ENCODE measurements around the gene MS4A10.
A peak's percentile ranks its signal among the peaks of the same experiment; 100 is the strongest.
"Not testable (repeated sequence)": the region's sequence is repeated elsewhere in the genome, so short reads cannot be mapped to it uniquely, and the experiment has no call there.

Gene MS4A10

DNA sequence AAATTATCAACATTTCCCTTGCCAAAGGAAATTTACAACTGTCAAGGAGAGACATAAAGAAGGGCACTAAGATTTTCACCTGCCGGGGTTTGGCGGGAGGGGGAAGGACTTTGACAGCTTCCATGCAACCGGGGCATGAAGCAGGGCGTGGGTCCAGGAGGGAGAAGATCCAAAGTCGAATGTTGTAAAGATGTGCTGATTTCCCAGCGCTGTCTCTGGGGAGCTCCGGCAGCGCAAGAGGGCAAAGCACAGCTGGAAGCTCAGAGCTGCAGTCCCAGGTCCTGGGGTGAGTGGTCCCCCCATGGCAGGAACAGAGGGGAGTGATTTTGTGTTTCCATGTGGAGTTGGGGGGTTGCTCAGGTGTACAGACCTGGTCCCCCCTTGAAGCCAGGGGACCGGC lies at the start of gene MS4A10:
Gene MS4A10, plus strand, starts transcription at position 198 of the 400 bp plus-strand sequence. CDS start 5,003 bp downstream, outside the sequence.
- DNase-seq = no peak

DNA sequence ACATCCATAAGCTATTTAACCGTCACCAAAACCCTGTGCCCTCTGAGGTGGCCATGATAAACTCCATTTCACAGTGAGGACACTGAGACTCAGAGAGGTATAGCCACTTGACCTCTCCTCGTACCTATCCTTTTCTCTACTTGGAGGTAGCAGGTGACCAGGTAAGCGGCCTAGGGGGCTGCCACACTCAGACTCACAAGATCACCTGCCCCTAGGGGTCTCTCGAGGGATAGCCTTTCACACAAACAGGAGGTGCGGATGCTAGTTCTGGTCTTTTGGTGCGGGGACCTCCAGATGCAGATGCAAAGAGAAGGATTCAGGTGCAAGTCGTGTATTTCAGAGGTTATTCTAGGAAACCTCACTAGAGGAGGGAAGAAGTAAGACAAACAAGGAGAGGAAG lies 46.0 kb upstream of the MS4A10 start:
- no peak for DNase-seq

DNA sequence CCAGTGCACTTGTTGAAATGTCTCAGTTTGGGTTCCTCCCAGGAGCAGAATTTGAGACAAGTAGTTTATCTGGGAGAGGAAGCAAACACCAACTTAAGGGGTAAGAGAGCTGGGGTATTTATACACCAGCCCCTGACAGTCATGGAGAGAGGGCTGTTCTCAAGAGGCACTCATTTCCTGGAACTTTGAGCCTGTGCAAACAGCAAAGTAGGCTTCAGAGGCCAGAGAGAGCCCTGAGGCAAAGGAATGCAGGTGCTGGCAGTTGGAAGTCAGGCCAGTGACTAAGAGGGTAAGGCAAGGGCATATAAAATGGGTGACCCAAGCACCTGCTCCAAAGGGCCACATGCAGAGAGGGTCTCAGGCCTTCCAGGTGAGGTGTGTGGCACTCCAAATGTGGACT lies 44.6 kb upstream of the MS4A10 start:
- DNase-seq = no peak

DNA sequence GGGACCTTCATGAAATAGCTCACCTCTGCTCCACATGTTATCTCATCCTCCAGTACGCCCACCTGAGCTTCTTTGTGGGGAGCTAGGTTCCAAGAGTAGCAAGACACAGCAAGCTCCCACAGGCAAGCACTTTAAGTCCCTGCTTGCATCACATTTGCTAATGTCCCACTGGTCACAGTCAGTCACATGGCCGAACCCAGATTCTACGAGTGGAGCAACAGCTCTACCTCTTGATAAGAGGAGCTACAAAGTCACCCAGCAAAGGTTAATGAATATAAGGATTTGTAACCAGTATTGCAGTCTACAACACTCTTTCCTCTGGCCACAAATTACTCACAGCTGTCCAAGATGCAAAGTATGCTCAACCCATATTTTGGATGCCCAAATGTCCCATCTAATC lies 43.7 kb upstream of the MS4A10 start:
- DNase-seq = no peak

DNA sequence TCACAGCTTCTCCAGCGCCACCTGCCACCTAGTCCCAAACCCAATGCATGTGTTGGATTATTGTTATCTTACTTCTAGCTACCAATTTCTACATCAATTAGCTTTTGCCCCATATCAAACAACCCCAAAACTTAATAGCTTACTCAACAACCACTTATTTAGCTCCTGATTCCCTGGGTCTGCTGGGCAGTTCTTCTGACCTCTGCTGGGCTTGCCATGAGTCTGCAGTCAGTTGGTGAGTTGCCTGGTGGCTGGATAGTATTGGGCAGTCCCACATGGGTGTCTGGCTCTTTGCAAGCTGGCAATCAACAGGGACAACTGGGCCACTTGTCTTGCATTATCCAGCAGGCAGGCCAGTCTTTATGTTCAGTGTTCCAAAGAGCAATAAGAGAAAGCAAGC lies 42.1 kb upstream of the MS4A10 start:
- no peak for DNase-seq

DNA sequence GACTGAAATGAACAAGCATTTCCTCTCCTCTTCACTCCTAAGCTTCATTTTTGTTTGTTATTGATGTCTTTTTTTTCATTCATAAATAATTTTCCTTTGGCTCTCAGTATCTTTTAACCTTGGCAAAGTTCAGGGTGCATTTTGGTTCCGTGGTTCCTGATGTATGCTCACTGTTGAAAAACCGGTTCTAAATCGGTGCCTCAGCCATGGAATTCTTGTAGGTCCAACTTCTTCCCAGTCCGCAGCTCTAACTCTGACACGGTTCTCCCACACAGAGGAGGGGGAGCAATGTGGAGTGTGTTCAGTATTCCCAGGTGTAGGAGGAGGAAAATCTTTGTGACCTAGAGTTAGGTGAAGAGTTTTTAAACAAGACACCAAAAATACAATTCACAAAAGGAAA lies 41.0 kb upstream of the MS4A10 start:
- no peak for DNase-seq

DNA sequence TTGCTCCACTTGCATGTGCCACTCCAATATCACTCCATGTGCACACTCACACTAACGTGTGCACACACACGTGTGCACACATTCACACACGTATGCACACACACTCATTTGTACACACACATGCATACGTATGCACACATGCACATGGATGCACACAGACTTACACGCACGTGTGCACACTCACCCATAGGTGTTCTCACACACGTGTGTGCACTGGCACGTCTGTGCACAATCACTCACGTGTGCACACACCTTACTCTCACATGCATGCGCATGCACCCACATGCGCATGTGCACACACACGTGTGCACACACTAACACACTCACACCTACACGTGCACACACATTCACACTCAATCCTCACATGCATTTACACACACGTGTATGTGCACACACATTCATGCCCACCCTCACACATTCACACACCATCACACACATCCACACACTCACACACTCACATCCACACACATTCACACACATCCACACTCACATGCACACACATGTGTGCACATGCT lies 37.7 kb upstream of the MS4A10 start:
- DNase-seq = no peak

DNA sequence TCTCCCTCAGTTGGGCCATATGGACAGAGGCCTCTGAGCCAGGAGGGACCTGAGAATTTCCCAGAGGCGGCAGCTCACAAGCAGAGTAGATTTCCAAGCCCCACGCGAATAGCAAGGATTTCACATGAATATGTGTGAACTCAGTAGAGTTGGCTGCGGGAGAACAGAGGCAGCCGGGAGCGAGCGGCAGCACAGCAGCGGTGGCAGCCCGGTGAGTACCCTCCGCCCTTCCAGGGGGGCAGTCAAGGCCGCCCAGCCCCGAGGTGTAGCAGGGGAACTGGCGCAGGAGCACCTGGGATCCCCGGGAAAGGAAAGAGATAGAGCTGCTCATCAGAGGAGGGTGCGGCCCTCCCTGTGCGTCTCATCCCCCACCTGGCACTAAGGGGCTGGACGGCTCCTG lies 36.9 kb upstream of the MS4A10 start:
- DNase-seq = no peak

DNA sequence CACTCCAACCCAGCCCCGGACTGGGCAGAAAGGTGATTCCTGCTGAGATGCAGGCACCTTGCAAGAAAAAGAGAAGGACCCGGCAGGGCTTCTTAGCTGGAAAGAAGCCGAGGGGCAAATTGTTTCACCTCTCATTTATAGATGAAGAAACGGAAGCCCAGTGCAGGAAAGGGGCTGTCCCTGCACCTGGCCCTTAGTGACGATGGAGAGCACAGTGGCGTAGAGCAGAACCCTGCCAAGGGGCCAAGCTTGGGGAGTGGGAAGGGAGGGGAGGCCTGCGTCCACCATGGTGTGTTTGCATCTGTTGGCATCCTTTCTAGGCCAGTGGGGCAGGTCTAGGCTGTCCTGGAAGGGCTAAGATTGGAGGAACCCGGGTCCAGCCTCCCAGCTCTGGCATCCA lies 36.3 kb upstream of the MS4A10 start:
- no peak for DNase-seq

DNA sequence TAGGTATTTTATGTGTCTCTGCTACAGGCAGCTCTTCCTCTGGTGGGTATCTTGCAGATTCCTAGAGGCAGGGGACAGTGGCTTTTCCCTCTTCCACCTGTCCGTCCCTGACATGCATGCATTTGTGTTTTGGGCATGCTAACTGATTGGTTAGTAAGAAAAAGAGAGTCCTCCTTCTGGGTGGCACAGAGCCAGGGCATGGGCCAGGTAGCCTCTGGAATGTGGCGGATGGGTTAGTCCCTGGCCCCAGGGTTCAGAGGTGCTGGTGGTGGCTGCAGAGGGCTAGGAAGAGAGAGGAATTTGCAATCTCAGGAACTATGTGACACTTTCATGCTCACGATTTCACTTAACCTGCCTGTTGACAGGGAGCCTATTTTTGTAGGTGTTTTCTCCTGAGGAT lies 34.2 kb upstream of the MS4A10 start:
- DNase-seq = no peak

DNA sequence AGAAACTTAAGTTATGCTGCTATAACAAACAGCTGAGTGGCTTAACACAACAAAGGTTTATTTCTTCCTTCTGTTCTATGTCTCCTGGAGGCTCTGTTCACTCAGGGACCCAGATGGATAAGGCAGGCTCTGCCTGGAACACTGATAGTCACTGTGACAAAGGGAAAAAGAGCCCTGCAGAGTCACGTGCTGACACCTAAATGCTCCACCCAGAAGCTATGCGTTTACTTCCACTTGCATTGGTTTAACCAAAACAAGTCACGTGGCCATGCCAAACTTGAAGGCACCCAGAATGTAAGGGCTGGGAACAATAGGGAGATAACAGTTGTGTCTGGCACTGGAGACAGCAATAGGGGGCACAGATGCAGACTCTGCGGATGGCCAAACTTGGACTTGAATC lies 31.8 kb upstream of the MS4A10 start:
- DNase-seq = no peak

DNA sequence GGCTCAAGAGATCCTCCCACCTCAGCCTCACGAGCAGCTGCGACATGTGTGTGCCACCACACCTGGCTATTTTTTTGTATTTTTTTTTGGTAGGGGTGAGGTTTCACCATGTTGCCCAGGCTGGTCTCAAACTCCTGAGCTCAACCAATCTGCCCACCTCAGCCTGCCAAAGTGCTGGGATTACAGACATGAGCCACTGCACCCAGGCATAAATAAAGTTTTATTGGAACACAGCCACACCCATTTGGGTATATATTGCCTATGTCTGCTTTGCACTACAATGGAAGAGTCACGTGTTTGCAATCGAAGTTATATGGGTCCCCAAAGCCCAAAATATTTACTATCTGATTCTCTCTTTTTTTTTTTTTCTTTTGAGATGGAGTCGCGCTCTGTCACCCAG lies 30.2 kb upstream of the MS4A10 start:
- no peak for DNase-seq

DNA sequence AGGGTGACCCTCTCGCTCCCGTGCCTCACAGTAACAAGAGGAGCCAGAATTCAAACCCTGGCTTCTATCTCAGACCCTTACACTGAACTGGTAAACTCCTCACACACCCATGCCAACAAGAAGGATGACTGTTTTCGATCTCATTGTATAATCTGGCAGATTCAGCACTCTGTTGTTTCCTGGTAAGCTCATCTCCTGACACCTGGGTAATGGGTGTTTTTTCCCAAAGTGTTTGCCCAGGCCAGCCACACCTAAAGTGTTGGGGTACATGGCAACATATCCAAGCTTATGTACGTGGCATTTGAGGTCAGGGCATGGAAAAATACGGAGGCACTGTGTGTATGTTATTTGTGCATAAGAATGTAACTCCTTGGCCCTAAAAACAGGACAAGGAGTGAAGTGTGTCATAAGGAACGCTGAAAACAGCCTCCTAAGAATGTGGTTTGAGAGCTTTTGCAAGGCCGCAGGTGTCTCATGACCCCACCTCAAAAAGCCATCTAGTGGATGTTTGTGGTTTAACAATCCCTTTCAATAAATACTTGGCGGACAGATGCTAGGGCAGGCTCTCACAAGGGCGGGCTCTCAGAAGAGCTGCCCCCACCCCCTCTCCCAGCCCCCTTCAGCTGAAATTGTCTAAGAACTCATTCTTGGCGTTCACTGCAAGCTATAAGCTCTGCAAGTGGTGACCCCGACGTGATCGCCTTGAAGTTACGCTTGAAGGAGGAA lies 28.7 kb upstream of the MS4A10 start, which contains the start of gene MS4A15:
Gene MS4A15, plus strand, starts transcription at position 561 of the 726 bp plus-strand sequence. CDS start 6,867 bp downstream, outside the sequence.
- DNase-seq = no peak

DNA sequence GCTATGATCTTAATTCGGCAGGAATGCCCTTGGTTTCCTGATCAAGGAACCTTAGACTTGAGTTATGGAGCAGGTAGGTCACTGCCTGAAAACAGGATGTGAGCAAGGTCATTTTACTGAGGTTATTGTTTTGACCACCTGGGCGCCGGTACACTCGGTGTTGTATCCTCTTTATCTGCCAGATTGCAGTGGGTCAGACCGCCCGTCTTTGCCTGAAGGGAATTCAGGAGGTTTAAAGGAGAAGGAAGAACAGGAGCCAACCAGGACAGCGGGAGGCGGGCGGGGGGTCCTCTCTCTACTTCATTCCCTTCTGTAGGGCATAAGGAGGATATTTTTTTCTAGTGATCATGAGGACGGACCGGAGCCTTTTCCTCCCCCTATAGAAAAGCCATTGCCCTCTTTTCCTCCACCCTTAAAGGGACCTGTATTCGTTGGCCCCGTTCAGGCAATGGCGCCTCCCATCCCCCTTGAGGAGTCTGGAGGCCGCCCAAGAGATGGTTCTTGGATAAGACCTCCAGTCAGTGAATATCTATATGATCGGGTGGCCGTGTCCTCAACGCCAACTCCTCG lies 27.8 kb upstream of the MS4A10 start:
- DNase-seq = no peak

DNA sequence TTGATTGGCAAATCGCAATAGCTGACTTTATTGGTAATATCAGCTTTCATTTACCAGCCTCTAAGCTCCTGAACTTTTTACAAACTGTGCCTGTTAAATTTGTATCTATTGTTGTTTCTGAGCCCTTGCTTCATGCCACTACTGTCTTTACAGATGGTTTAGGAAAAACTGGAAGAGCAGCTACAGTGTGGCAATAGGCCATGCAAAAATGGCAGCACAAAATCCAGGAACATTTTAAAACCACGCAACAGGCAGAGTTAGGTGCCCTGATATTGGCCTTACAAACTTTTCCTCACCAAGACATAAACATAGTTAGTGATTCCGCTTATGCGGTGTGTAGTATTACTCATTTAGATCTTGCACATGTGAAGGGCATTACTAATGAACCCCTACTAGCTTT lies 26.5 kb upstream of the MS4A10 start:
- not testable (repeated sequence) for DNase-seq

DNA sequence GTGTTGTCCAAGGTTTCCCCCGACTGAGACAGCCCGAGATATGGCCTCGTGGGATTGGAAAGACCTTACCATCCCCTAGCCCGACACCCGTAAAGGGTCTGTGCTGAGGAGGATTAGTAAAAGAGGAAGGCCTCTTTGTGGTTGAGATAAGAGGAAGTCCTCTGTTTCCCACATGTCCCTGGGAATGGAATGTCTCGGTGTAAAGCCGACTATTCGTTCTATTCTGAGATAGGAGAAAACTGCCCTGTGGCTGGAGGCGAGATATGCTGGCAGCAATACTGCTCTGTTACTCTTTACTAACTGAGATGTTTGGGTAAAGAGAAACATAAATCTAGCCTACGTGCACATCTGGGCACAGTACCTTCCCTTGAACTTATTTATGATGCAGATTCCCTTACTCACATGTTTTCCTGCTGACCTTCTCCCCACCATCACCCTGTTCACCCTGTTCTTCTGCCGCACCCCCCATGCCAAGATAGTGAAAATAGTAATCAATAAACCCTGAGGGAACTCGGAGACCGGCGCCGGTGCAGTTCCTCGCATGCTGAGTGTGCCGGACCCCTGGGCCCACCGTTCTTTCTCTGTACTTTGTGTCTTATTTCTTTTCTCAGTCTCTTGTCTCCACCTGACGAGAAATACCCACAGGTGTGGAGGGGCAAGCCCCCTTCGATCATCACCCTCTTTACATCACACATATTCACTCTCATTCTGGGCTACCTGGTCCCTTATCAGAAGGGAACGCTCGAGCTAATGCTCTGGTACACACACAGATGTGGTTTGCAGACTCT lies 25.5 kb upstream of the MS4A10 start:
- not testable (repeated sequence) for DNase-seq

DNA sequence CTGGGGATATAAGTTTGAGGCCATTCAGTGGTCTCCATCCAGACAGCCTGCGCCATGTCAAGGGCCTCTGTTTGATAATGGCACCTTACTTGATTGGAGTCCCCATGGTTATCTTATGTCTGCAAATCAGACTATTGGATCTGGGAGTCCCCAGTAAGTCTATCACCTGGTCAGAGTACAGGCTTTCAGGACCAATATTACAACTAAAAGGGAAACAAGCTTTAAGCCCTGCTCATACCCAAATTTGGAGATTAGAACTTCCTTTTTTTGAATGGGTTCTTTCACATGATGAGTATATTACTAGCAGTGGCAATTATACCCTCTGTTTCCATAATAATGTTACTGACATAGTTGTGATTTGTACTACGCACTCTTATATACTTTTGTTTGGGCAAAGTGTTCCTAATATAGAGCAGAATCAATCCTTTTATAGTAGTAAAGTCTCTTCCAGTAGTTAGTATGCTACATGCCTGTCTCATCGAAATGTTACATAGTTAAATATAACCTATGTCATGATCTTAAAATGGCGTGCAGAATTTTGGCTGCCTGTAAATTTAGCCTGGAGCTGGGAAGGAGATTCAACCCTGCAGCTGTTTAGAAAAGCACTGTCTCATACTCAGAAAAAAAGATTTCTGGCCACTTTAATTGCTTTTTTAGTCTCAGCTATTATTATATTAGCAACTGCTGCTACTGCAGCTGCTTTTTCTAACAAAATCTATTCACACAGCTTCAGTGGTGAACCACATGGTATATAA lies 23.5 kb upstream of the MS4A10 start:
- no peak for DNase-seq

DNA sequence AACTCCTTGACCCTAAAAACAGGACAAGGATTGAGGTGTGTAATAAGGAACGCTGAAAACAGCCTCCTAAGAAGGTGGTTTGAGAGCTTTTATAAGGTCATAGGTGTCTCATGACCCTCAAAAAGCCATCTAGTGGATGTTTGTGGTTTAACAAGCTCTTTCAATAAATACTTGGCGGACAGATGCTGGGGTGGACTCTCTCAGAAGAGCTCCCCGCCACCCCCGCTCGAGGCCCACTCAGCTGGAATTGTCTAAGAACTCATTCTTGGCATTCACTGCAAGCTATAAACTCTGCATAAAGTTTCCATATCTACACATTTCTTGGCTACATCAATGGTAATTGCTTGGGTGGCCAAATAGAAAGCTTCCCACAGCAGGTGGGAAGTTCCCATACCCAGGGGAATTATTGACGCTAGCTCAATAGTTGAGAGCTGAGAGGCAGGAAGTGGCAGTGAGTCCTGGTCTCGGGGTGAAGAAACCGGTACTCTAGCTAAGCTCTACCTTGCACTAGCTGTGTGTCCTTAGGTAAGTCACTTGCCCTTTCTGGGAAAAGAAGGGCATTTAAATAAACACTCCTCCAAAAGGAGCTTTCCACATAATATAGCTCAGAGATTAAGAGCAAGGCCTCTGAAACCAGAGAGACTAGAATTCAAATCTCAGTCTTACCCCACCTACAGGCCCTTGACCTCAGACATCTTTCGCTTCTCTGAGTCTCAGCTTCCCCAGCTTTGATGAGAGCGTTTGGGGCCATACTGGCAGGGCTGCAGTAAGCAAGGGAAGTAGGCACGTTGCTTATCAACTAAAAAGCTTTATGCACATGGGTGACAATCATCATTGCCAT lies 22.1 kb upstream of the MS4A10 start:
- peak; percentile 78 for DNase-seq

DNA sequence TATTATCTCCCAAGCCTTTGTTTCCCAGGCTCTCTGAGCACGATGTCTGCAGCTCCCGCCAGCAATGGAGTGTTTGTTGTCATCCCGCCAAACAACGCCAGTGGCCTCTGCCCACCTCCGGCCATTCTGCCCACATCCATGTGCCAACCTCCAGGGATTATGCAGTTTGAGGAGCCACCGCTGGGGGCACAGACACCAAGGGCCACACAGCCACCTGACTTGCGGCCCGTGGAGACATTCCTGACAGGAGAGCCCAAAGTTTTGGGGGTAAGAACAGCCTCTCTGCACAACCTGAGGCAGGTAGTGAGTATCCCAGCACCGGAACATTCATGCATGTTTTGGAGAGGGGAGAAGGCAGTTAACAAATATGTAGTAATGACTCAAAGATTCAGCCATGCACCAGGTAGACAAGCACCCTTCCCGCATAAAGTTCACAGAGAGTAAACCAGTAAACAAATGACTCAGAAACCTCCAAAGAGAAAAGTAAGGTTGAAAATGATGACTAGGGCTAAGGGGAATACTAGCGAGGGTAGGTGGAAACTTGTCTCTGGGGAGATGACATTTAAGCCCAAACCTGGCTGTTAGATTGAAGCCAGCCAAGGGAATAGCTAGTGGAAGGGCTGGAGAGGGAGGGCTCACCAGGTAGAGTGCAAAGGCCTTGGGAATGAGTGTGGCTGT lies 21.3 kb upstream of the MS4A10 start:
- DNase-seq = peak; percentile 48

DNA sequence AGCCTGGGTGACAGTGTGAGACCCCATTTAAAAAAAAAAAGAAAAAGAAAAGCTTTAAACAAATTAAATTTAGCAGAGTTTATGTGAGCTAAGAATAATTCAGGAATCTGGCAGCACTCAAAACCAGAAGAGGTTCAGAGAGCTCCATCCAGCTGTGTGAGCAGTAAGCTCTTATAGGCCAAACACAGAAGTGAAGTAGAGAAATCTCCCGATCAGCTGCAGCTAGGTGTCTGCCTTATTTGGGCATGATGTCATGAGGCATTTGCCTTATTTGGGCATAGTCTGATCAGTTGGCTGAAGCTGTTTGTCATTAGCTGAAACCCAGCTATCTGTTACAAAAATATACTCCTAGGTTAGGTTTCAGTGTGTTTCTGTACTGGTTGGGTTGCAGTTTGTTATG lies 20.3 kb upstream of the MS4A10 start:
- no peak for DNase-seq

DNA sequence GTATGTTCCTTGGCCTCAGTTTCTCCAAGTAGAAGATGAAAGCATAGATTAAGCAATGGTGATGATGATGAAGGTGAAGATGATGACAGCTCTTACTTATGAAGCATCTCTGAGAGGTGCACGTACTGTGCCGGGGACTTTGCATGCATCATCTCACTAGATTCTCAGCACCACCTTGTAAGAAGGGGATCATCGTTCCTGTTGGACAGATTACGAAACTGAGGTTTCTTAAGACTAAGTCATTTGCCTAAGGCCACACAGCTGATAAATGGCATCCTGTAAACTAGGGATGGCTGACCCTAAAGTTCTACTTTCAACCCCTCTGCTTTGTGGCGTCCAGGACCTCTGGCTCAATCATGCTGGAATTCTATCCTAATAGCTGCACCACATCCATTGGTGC lies 19.8 kb upstream of the MS4A10 start:
- no peak for DNase-seq
